ENCODE data around the gene CDH26. TPM values are rescaled to one million over a fixed set of nuclear protein-coding genes. Genes with fewer than 3 reads are reported as not detected.

CDH26 gene
- total and polyA plus RNA-seq, 10 of the 15 experiments (the other 5 are each of a cell fraction or from before 2014, with no cell fraction given): 0.03 to 0.19 (median 0.08) TPM; not detected in 4

- TF ChIP-seq ZNF592 (IDR thresholded peaks at IDR 0.05): 0 out of 2 replicates have a peak, but pooled peaks have one; percentile 49
- TF ChIP-seq TBL1XR1 (IDR thresholded peaks at IDR 0.05; ENCODE audit: low read depth, low read length): no peak
- 0 out of 2 replicates have a peak, but pooled peaks have one; percentile 27 for TF ChIP-seq YY1 (IDR thresholded peaks at IDR 0.05; ENCODE audit: low read depth, low read length)
- no peak for TF ChIP-seq TAF1 (IDR thresholded peaks at IDR 0.05; ENCODE audit: borderline replicate concordance, low read depth, low read length)
These were observed 24.2 kb upstream of the CDH26 start (continued) for GRCh38 chr20:59933849-59934585.

GRCh38 chr20:59935457-59936185 lies 22.6 kb upstream of the CDH26 start:
- no peak for FAIRE-seq
- no peak for DNase-seq (ENCODE audit: low read depth, low spot score)
- in situ Hi-C loops (cut with MboI): no loop called here
- BruUV-seq (replicated peaks): no TSS peak
- WGBS (ENCODE audit: insufficient coverage, insufficient replicate concordance, low lambda C conversion rate, missing lambda C conversion rate): 91% methylated on average over 8 of the region's 8 CpGs
- Histone ChIP-seq H3K9ac (ENCODE audit: control insufficient read depth, insufficient read depth, low read length) (no peak overlapping the region), H3K79me2 (ENCODE audit: control insufficient read depth, insufficient read depth, low read length) (peaks cover 7% of the 10 kb centered on the region), H3K4me3 (no peak overlapping the region), H4K20me1 (ENCODE audit: control insufficient read depth, insufficient read depth) (no peaks in the 10 kb centered on the region), H3K4me1 (ENCODE audit: control insufficient read depth, insufficient read depth, low read length) (peaks cover 10% of the 10 kb centered on the region), H3K36me3 (ENCODE audit: control insufficient read depth in 2 of 2, insufficient read depth in 2 of 2, low read length in 1 of 2) (no peaks in the 10 kb centered on the region), H3K27ac (ENCODE audit: control insufficient read depth, insufficient read depth) (no peak overlapping the region), H2AFZ (ENCODE audit: control insufficient read depth, low read depth, low read length) (no peak overlapping the region), H3K4me2 (ENCODE audit: control insufficient read depth, insufficient read depth) (no peak overlapping the region), H3K9me3 (replicated peaks; ENCODE audit: control insufficient read depth, insufficient read depth, low read length) (no peaks in the 10 kb centered on the region), H3K27me3 (replicated peaks in 1 of 2; ENCODE audit: control insufficient read depth in 2 of 2, insufficient read depth in 2 of 2, low read length in 1 of 2) (no peaks in the 10 kb centered on the region)
- intact Hi-C loops (cut with micrococcal nuclease; ENCODE audit: unreplicated experiment): no loop called here
- no peak for ATAC-seq
- CTCF ChIA-PET: interaction anchor here (0.6 to 9.5 kb wide), 7 partner anchors 8 to 955 kb away, joined by 3 to 173 read pairs (median 5); no protein-coding TSS in a partner anchor
- SMC1A ChIA-PET (ENCODE audit: uncharacterized antibody, unreplicated experiment): interaction anchor here (1.2 to 1.4 kb wide), 6 partner anchors 11 to 215 kb away, joined by 3 to 6 read pairs (median 4); no protein-coding TSS in a partner anchor
- POLR2A ChIA-PET: interaction anchor here (1.2 kb wide), 1 partner anchor 9 kb away, joined by 3 read pairs; no protein-coding TSS in a partner anchor
- RAD21 ChIA-PET (ENCODE audit: unreplicated experiment): interaction anchor here (1.6 kb wide), 1 partner anchor 20 kb away, joined by 5 read pairs; no protein-coding TSS in a partner anchor
- TF ChIP-seq SP1 (IDR thresholded peaks at IDR 0.05; ENCODE audit: low read depth, low read length) (no peak), CEBPB (IDR thresholded peaks at IDR 0.05; ENCODE audit: borderline replicate concordance in 1 of 2, low read depth in 2 of 2, low read length in 2 of 2) (no peak), RAD51 (IDR thresholded peaks at IDR 0.05) (no peak), CREM (IDR thresholded peaks at IDR 0.05; ENCODE audit: low read depth) (no peak), EED (IDR thresholded peaks at IDR 0.05; ENCODE audit: low read depth) (no peak), BRCA1 (IDR thresholded peaks at IDR 0.05; ENCODE audit: low read depth, low read length) (no peak), SIX5 (IDR thresholded peaks at IDR 0.05; ENCODE audit: low read depth, low read length, severe bottlenecking) (no peak), PRDM15 (CRISPR knock-in tag; IDR thresholded peaks at IDR 0.05) (no peak)
